Activated CD8-positive, alpha-beta memory T cell treated with anti-CD3 and anti-CD28 coated beads for 48 hours (primary cell): Measurements from ENCODE around the gene HLA-B.

Experiments
- DNase-seq, 3 experiments: peaks; one replicate each; pipeline ENCODE4 v3.0.0-alpha.2; 2020; ENCODE audit warnings: low read depth in 2 of 3, low spot score in 2 of 3

The HLA-B gene

DNA sequence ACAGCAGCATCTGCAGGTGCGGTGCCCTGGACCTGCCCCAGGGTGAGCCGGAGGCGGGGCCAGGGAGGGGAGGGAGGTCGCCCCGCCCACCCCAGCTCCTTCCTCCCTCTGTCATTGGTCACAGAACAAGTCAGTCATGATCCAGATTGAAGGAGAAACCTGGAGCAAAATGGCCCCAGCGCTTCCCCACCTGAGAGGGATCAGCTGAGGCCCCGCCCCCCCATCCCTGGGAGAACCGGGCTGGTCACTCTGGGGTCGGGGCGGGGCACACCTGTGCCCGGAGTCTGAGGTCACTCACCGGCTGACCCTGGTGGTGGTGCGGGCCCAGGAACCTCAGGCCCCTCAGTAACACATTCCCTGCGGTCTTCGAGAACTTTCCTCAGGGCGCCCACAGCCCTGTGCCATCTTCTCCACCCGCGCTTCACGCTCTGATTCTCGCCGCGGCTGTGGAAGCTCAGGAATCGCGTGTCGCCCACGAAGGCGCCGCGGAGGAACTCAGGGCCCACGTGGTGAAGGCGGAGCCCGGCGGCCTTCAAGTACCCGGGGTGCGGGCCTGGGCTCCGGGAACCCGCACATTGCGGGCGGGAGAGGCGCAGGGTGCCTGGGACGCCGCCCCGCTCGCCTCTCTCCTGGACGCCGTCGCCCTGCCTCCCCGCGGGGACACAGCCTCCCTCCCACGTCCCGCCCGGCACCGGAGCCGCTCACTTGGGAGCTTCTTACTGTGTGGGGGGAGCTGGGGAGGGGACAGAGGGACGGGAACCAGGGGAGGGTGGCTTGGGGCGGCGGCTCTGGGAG, 48.7 kb downstream of the HLA-B start:
- peak in 1 of 3 experiments; percentile 11 for DNase-seq

DNA sequence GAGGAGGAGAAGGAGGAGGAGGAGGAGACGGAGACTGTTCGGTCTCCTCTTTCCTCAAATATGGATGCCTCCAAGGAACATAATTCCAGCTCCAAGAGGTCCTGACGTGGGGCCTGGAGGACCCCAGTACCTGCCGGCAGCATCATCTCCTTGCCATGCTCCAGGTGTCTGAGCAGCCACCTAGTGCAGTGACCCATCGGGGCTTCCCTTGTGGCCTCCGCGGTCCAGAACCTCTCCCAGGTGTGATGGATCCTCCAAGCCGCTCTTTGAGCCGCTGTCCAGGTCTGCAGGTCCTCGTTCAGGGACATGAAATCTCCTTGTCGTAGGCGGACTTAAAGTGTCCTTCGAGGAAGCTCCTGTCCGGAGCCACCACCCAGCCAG, 49.3 kb downstream of the HLA-B start:
- no peak for DNase-seq

DNA sequence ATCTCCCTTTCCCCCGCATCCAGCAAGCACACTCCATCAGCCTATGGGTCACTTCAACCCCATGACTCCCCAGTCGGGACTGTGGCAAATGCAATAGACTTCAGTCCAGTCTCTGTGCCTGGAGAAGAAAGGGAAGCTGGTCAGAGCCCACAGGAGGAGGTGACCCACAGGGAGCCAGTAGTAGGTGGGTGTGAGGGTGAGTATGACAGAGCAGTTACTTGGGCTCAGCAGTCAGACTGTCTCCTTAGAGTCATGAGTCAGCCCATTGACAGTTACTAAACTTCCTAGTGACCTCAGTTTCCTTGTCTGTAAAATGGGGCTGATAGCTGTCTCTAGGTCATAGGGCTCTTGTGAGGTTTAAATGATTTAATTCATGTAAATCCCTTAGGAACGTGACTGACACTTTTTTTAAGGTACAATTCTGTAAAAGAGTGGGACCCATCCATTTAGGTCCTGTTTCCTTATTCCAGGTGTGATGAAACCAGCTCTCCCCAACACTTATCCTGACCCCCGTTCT, 51.2 kb downstream of the HLA-B start:
- DNase-seq = no peak

DNA sequence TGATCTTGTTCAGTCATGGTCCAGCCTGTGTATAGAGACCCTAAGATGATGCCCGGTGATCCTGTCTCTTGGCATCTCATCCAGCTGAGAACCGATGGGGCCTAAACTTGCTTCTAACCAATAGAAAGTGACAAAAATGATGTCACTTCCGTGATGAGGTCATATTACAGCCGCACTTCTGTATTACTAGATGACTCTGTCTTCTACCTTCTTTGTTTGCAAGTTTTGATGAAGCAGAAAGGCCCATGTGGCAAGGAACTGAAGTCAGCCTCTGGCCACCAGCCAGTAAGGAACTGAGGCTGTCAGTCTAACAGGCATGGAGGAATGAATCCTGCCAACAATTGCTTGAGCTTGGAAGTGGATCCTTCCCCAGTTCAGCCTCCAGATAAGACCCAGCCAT, 52.3 kb downstream of the HLA-B start:
- no peak for DNase-seq
